MCF 10A (cell line): ENCODE results near the gene FNDC10. TPM values are rescaled to one million over a fixed set of nuclear protein-coding genes. Genes with fewer than 3 reads are reported as not detected.

Experiments used
- BruUV-seq: library from RNA; stranded (reverse); fragments of 400-500 nt; replicated peaks from 2 replicates; lab custom pipeline; 2021; lab: Mats Ljungman, UMichigan
- CTCF ChIA-PET: fragments of 300-600 bp; sonication (Branson Sonifier 250); formaldehyde crosslinking; extraction: SDS; loops from one replicate; lab custom pipeline; 2021; ENCODE audit warnings: antibody characterized with exemption, inconsistent platforms; lab: Yijun Ruan, JAX
- POLR2A ChIA-PET: fragments of 300-600, 350-650 bp; sonication (Branson Sonifier 250); formaldehyde crosslinking; extraction: SDS; loops from one replicate; lab custom pipeline; 2020; ENCODE audit warnings: antibody characterized with exemption, inconsistent platforms; lab: Yijun Ruan, JAX
- DNase-seq: peaks from one replicate; pipeline ENCODE4 v3.0.0-alpha.2; 2018; ENCODE audit not compliant: unreplicated experiment
- H3K27ac Mint-ChIP-seq: one replicate; pipeline ENCODE4 v1.8.0; 2022; ENCODE audit warnings: mild to moderate bottlenecking, low read depth, mixed read lengths; ENCODE audit not compliant: unreplicated experiment
- H3K27me3 Mint-ChIP-seq: one replicate; pipeline ENCODE4 v1.8.0; 2022; ENCODE audit warnings: mixed read lengths; ENCODE audit not compliant: insufficient read depth, unreplicated experiment
- H3K36me3 Mint-ChIP-seq: one replicate; pipeline ENCODE4 v1.8.0; 2022; ENCODE audit warnings: mild to moderate bottlenecking, moderate library complexity, mixed read lengths; ENCODE audit not compliant: insufficient read depth, unreplicated experiment
- H3K4me1 Mint-ChIP-seq: one replicate; pipeline ENCODE4 v1.8.0; 2022; ENCODE audit warnings: mixed read lengths; ENCODE audit not compliant: insufficient read depth, unreplicated experiment
- H3K4me3 Mint-ChIP-seq: one replicate; pipeline ENCODE4 v1.8.0; 2022; ENCODE audit warnings: mild to moderate bottlenecking, moderate library complexity, mixed read lengths; ENCODE audit not compliant: unreplicated experiment
- H3K9me3 Mint-ChIP-seq: one replicate; pipeline ENCODE4 v1.8.0; 2022; ENCODE audit warnings: mixed read lengths; ENCODE audit not compliant: unreplicated experiment
- CTCF ChIP-seq: fragments of 200-600 bp; IDR thresholded peaks from one replicate; pipeline ENCODE4 v1.8.0; 2022; ENCODE audit warnings: antibody characterized with exemption, mild to moderate bottlenecking; ENCODE audit not compliant: unreplicated experiment
- intact Hi-C: fragments of 100-400 bp; cut with micrococcal nuclease; formaldehyde crosslinking; loops from 2 replicates; pipeline ENCODE4 v1.14.1; 2022
- total RNA-seq: library from RNA; stranded (reverse); gene quantifications from 2 replicates; pipeline ENCODE4 v1.2.3, GENCODE V29; 2022

Gene FNDC10
- total RNA-seq, 1 experiment from 2014 or later = 5.1 TPM

- TF ChIP-seq CTCF = peak; percentile 19
- H3K4me3 Mint-ChIP-seq = no peak overlapping the region
- no peak for DNase-seq
- no TSS peak for BruUV-seq
- intact Hi-C loops = no loop called here
- peaks cover 39% of the 10 kb centered on the region for H3K36me3 Mint-ChIP-seq
- CTCF ChIA-PET = interaction anchor here (1.1 kb wide), 1 partner anchor 149 kb away, joined by 3 read pairs; no protein-coding TSS in a partner anchor
- H3K27me3 Mint-ChIP-seq = no peaks in the 10 kb centered on the region
- no peaks in the 10 kb centered on the region for H3K9me3 Mint-ChIP-seq
- no peak overlapping the region for H3K27ac Mint-ChIP-seq
- H3K4me1 Mint-ChIP-seq = peaks cover 8% of the 10 kb centered on the region
- POLR2A ChIA-PET = no interaction called here
Measured at GRCh38 chr1:1550591-1551432, 49.1 kb downstream of the FNDC10 start.

- CTCF ChIA-PET = interaction anchor here (0.6 kb wide), 1 partner anchor 857 kb away, joined by 3 read pairs; no protein-coding TSS in a partner anchor
- TF ChIP-seq CTCF = no peak
Measured at GRCh38 chr1:1550087-1550486, 49.8 kb downstream of the FNDC10 start.

GRCh38 chr1:1548591-1548990 lies 51.3 kb downstream of the FNDC10 start:
- H3K4me1 Mint-ChIP-seq = no peaks in the 10 kb centered on the region
- BruUV-seq = no TSS peak
- ChIA-PET CTCF (interaction anchor here (0.8 kb wide), 1 partner anchor 28 kb away, joined by 3 read pairs; no protein-coding TSS in a partner anchor), POLR2A (interaction anchor here (0.7 kb wide), 1 partner anchor 839 kb away, joined by 3 read pairs; no protein-coding TSS in a partner anchor)
- no peak overlapping the region for H3K27ac Mint-ChIP-seq
- no peaks in the 10 kb centered on the region for H3K27me3 Mint-ChIP-seq
- H3K36me3 Mint-ChIP-seq = peaks cover 33% of the 10 kb centered on the region
- no peak overlapping the region for H3K4me3 Mint-ChIP-seq
- intact Hi-C loops = no loop called here
- TF ChIP-seq CTCF = no peak
- H3K9me3 Mint-ChIP-seq = no peaks in the 10 kb centered on the region
- no peak for DNase-seq

More at GRCh38 chr1:1550087-1550486, 49.8 kb downstream of the FNDC10 start:
- POLR2A ChIA-PET = no interaction called here
- no peak overlapping the region for H3K27ac Mint-ChIP-seq
- peaks cover 6% of the 10 kb centered on the region for H3K4me1 Mint-ChIP-seq
- DNase-seq = no peak
- no peak overlapping the region for H3K4me3 Mint-ChIP-seq
- H3K9me3 Mint-ChIP-seq = no peaks in the 10 kb centered on the region
- intact Hi-C loops = no loop called here
- BruUV-seq = no TSS peak
- peaks cover 31% of the 10 kb centered on the region for H3K36me3 Mint-ChIP-seq
- H3K27me3 Mint-ChIP-seq = no peaks in the 10 kb centered on the region

Other genes starting within 250 kb of the FNDC10 start
- not detected in 2 replicates for gene MXRA8, start 241.6 kb downstream of the FNDC10 start, total RNA-seq
- gene AURKAIP1, start 224.9 kb downstream of the FNDC10 start, total RNA-seq = 120 and 148 TPM in 2 replicates
- gene CCNL2, start 200.8 kb downstream of the FNDC10 start, total RNA-seq = 230 and 248 TPM in 2 replicates
- 131 and 137 TPM in 2 replicates for gene MRPL20, start 192.8 kb downstream of the FNDC10 start, total RNA-seq
- gene ANKRD65, start 178.9 kb downstream of the FNDC10 start, total RNA-seq = 0.86 and 1.4 TPM in 2 replicates
- 0.37 and 0.54 TPM in 2 replicates for gene VWA1, start 164.4 kb downstream of the FNDC10 start, total RNA-seq
- gene ATAD3C, start 150.4 kb downstream of the FNDC10 start, total RNA-seq = 0.27 and 2.0 TPM in 2 replicates
- gene ATAD3B, start 128.4 kb downstream of the FNDC10 start, total RNA-seq = 42.2 and 46.9 TPM in 2 replicates
- 43.1 and 63.2 TPM in 2 replicates for gene ATAD3A, start 88.0 kb downstream of the FNDC10 start, total RNA-seq
- gene TMEM240, start 59.5 kb downstream of the FNDC10 start, total RNA-seq = 3.6 and 5.5 TPM in 2 replicates
- gene SSU72, start 25.3 kb downstream of the FNDC10 start, total RNA-seq = 97.4 and 104 TPM in 2 replicates
- 46.4 and 61.3 TPM in 2 replicates for gene MIB2, start 15.4 kb upstream of the FNDC10 start, total RNA-seq
- 1.4 and 1.7 TPM in 2 replicates for gene MMP23B, start 32.0 kb upstream of the FNDC10 start, total RNA-seq
- 32.0 and 32.5 TPM in 2 replicates for gene CDK11B, start 58.9 kb upstream of the FNDC10 start, total RNA-seq
- 35.4 and 38.1 TPM in 2 replicates for gene SLC35E2B, start 92.7 kb upstream of the FNDC10 start, total RNA-seq
- 43.8 and 54.0 TPM in 2 replicates for gene CDK11A, start 124.2 kb upstream of the FNDC10 start, total RNA-seq
- 106 and 107 TPM in 2 replicates for gene NADK, start 178.3 kb upstream of the FNDC10 start, total RNA-seq